HepG2 (cell line): ENCODE results near the gene HOXA6. TPM values are rescaled to one million over a fixed set of nuclear protein-coding genes. Genes with fewer than 3 reads are reported as not detected.

Source experiments
- AGO2 ChIP-seq: fragments of 200-400 bp; formaldehyde crosslinking; optimal IDR thresholded peaks from 2 replicates; pipeline ENCODE3; 2017; ENCODE audit warnings: mild to moderate bottlenecking, low read depth, low read length, moderate library complexity
- CREB1 ChIP-seq, 2 experiments: fragments of 450-650 bp in 1 of 2; IDR thresholded peaks; 2 replicates each; pipeline ENCODE4 v1.6.1; 2016 to 2017; ENCODE audit warnings: control low read depth in 1 of 2, mild to moderate bottlenecking in 1 of 2, missing compliant biosample characterization in 1 of 2, missing genetic modification characterization in 1 of 2
- CREM ChIP-seq, 2 experiments: sonication (generic) in 1 of 2; formaldehyde crosslinking in 1 of 2; IDR thresholded peaks; 2 replicates each; pipeline versions ENCODE4 v1.4.0 to v1.6.1; 2016 to 2020; ENCODE audit warnings: antibody characterized with exemption in 1 of 2, mild to moderate bottlenecking in 1 of 2, missing genetic modification reagents in 1 of 2
- FOXO4 ChIP-seq: sonication (generic); formaldehyde crosslinking; conservative IDR thresholded peaks from 2 replicates; pipeline ENCODE4 v1.8.1; 2023; ENCODE audit warnings: missing genetic modification reagents
- FOXP4 ChIP-seq: sonication (generic); formaldehyde crosslinking; IDR thresholded peaks from 2 replicates; pipeline ENCODE4 v1.4.0; 2020; ENCODE audit warnings: missing genetic modification reagents
- HMG20A ChIP-seq: IDR thresholded peaks from 2 replicates; pipeline ENCODE4 v1.6.1; 2016; ENCODE audit warnings: borderline replicate concordance
- SSRP1 ChIP-seq: IDR thresholded peaks from 2 replicates; pipeline ENCODE4 v1.6.1; 2016; ENCODE audit warnings: control low read depth
- U2AF1 ChIP-seq: fragments of 200-400 bp; formaldehyde crosslinking; optimal IDR thresholded peaks from 2 replicates; pipeline ENCODE3; 2017; ENCODE audit warnings: mild to moderate bottlenecking, low read depth, low read length
- UBTF ChIP-seq: sonication (generic); formaldehyde crosslinking; IDR thresholded peaks from 2 replicates; pipeline ENCODE4 v1.4.0; 2020; ENCODE audit warnings: mild to moderate bottlenecking, missing genetic modification reagents
- YY1 ChIP-seq: IDR thresholded peaks from 2 replicates; pipeline ENCODE4 v1.6.1; 2011; ENCODE audit warnings: low read length, low read depth, moderate library complexity, mild to moderate bottlenecking; ENCODE audit not compliant: insufficient read depth, insufficient replicate concordance
- ZNF235 ChIP-seq: sonication (generic); formaldehyde crosslinking; IDR thresholded peaks from 2 replicates; pipeline ENCODE4 v1.8.1; 2023; ENCODE audit warnings: mild to moderate bottlenecking, missing genetic modification reagents, borderline replicate concordance
- ZNF570 ChIP-seq: sonication (generic); formaldehyde crosslinking; IDR thresholded peaks from 2 replicates; pipeline ENCODE4 v1.4.0; 2020; ENCODE audit warnings: mild to moderate bottlenecking, missing genetic modification reagents, borderline replicate concordance
- polyA plus RNA-seq, 8 experiments: library from polyadenylated mRNA; depleted of rRNA in 3 of 8; stranded (reverse) in 7 of 8; unstranded in 1 of 8; fragments of >200 nt; fragmentation: Illumina TruSeq in 4 of 8; extraction: Trizol in 4 of 8; gene quantifications; 2 replicates each; pipeline versions ENCODE4 v1.2.1 to v1.2.3, GENCODE V29; 2011 to 2016; ENCODE audit warnings: low read depth in 4 of 8, missing spikeins in 1 of 8, mixed read lengths in 1 of 8; ENCODE audit not compliant: insufficient read depth in 1 of 8
- total RNA-seq, 5 experiments: library from RNA; depleted of rRNA; stranded (reverse); fragments of >200 nt; fragmentation: Illumina TruSeq; extraction: Trizol; gene quantifications; 2 replicates each; pipeline ENCODE4 v1.2.3, GENCODE V29; 2016; ENCODE audit warnings: low read depth in 1 of 5
- TF ChIP-seq, protein P1 (sequence below): sonication (generic); formaldehyde crosslinking; IDR thresholded peaks from 2 replicates; pipeline ENCODE4 v1.4.0; 2020; ENCODE audit warnings: missing genetic modification reagents
- TF ChIP-seq, protein P2 (sequence below): sonication (generic); formaldehyde crosslinking; IDR thresholded peaks from 2 replicates; pipeline ENCODE4 v1.8.0; 2022; ENCODE audit warnings: missing genetic modification reagents, mild to moderate bottlenecking, borderline replicate concordance

Gene HOXA6
- total and polyA plus RNA-seq, 2 of the 13 experiments (the other 11 are each of a cell fraction or from before 2014, with no cell fraction given), result 1.3 to 1.5 TPM

- TF ChIP-seq, protein P1, sequence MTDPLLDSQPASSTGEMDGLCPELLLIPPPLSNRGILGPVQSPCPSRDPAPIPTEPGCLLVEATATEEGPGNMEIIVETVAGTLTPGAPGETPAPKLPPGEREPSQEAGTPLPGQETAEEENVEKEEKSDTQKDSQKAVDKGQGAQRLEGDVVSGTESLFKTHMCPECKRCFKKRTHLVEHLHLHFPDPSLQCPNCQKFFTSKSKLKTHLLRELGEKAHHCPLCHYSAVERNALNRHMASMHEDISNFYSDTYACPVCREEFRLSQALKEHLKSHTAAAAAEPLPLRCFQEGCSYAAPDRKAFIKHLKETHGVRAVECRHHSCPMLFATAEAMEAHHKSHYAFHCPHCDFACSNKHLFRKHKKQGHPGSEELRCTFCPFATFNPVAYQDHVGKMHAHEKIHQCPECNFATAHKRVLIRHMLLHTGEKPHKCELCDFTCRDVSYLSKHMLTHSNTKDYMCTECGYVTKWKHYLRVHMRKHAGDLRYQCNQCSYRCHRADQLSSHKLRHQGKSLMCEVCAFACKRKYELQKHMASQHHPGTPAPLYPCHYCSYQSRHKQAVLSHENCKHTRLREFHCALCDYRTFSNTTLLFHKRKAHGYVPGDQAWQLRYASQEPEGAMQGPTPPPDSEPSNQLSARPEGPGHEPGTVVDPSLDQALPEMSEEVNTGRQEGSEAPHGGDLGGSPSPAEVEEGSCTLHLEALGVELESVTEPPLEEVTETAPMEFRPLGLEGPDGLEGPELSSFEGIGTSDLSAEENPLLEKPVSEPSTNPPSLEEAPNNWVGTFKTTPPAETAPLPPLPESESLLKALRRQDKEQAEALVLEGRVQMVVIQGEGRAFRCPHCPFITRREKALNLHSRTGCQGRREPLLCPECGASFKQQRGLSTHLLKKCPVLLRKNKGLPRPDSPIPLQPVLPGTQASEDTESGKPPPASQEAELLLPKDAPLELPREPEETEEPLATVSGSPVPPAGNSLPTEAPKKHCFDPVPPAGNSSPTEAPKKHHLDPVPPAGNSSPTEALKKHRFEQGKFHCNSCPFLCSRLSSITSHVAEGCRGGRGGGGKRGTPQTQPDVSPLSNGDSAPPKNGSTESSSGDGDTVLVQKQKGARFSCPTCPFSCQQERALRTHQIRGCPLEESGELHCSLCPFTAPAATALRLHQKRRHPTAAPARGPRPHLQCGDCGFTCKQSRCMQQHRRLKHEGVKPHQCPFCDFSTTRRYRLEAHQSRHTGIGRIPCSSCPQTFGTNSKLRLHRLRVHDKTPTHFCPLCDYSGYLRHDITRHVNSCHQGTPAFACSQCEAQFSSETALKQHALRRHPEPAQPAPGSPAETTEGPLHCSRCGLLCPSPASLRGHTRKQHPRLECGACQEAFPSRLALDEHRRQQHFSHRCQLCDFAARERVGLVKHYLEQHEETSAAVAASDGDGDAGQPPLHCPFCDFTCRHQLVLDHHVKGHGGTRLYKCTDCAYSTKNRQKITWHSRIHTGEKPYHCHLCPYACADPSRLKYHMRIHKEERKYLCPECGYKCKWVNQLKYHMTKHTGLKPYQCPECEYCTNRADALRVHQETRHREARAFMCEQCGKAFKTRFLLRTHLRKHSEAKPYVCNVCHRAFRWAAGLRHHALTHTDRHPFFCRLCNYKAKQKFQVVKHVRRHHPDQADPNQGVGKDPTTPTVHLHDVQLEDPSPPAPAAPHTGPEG (CRISPR knock-in tag), result no peak
- TF ChIP-seq UBTF (CRISPR knock-in tag), result peak; percentile 59
- TF ChIP-seq CREB1 (IDR thresholded peaks at IDR 0.05), result no peak
- no peak for TF ChIP-seq CREB1 (CRISPR knock-in tag; IDR thresholded peaks at IDR 0.05)
- no peak for TF ChIP-seq HMG20A (CRISPR knock-in tag)
- TF ChIP-seq FOXP4 (CRISPR knock-in tag), result peak; percentile 34; the same call in 1 of the 2 replicates
- TF ChIP-seq, protein P2, sequence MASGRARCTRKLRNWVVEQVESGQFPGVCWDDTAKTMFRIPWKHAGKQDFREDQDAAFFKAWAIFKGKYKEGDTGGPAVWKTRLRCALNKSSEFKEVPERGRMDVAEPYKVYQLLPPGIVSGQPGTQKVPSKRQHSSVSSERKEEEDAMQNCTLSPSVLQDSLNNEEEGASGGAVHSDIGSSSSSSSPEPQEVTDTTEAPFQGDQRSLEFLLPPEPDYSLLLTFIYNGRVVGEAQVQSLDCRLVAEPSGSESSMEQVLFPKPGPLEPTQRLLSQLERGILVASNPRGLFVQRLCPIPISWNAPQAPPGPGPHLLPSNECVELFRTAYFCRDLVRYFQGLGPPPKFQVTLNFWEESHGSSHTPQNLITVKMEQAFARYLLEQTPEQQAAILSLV (CRISPR knock-in tag), result peak; percentile 82
- TF ChIP-seq CREM (IDR thresholded peaks at IDR 0.05), result peak; percentile 39; the same call in 1 of the 2 replicates
- TF ChIP-seq CREM (CRISPR knock-in tag; IDR thresholded peaks at IDR 0.05), result no peak
- no peak for TF ChIP-seq U2AF1
- TF ChIP-seq AGO2, result peak; percentile 25
- no peak for TF ChIP-seq SSRP1
- no peak for TF ChIP-seq ZNF235 (CRISPR knock-in tag)
- no peak for TF ChIP-seq ZNF570 (CRISPR knock-in tag)
- TF ChIP-seq FOXO4 (CRISPR knock-in tag), result no peak
- TF ChIP-seq YY1, result peak; percentile 68
Measured at GRCh38 chr7:27150568-27151340, 3.2 kb upstream of the HOXA6 start (continued).
